ENCODE results near the gene RAB28.
"Not testable (repeated sequence)": the region's sequence is repeated elsewhere in the genome, so short reads cannot be mapped to it uniquely, and the experiment has no call there.

Gene RAB28

DNA sequence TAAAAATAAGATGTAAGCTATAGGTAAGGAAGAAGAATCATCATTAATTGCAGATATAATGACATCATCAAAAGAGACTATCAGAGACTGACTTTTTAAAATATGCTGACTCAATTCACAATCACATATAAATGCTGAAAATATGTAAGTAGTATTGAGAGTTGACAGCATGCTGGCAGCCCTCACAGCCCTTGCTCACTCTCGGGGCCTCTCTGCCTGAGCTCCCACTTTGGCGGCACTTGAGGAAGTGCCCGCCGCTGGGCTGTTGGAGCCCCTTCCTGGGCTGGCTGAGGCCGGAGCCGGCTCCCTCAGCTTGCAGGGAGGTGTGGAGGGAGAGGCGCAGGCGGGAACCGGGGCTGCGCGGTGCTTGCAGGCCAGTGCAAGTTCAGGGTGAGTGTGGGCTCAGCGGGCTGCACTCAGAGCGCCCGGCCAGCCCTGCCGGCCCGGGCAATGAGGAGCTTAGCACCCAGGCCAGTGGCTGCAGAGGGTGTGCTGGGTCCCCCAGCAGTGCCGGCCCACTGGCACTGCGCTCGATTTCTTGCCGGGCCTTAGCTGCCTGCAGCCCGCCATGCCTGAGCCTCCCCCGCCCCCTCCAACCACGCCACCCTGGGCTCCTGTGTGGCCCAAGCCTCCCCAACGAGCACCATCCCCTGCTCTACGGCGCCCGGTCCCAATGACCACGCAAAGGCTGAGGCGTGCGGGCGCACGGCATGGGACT lies 68.9 kb downstream of the RAB28 start:
- TF ChIP-seq, protein P1, sequence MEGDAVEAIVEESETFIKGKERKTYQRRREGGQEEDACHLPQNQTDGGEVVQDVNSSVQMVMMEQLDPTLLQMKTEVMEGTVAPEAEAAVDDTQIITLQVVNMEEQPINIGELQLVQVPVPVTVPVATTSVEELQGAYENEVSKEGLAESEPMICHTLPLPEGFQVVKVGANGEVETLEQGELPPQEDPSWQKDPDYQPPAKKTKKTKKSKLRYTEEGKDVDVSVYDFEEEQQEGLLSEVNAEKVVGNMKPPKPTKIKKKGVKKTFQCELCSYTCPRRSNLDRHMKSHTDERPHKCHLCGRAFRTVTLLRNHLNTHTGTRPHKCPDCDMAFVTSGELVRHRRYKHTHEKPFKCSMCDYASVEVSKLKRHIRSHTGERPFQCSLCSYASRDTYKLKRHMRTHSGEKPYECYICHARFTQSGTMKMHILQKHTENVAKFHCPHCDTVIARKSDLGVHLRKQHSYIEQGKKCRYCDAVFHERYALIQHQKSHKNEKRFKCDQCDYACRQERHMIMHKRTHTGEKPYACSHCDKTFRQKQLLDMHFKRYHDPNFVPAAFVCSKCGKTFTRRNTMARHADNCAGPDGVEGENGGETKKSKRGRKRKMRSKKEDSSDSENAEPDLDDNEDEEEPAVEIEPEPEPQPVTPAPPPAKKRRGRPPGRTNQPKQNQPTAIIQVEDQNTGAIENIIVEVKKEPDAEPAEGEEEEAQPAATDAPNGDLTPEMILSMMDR (conservative IDR thresholded peaks at IDR 0.05) = no peak
- no peak overlapping the region for H3K27ac ChIP-seq

DNA sequence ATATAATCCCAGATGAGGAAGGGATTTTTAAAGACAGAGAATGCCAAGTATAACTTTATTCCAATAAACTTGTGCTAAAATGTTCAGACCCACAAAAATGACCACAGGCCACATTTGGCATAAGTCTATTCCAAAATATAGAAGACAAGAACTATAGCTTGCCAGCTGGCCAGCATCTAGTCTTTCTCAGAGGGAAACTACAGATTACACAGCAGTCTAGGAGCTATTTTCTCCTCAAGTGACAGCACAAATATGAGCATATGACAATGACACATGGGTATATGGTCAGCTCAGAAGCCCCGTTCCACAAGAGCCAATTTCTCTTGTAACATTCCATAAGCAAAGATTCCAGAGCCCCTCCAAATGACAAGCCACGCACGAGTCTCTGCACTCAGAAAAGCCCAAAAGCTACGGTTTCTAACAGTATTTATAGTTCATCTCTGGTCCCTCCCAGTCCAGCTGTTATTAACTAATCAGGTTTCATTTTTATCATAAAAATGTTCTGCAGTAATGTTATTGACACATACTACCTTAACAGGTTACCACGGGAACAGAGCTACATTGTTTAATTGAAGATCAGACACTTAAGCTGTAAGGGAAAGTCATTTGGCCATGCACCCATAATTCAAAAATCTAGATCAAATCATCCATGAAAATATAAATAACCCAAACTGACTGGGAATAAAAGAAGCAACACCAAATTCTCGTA lies 70.3 kb downstream of the RAB28 start:
- H3K27ac ChIP-seq = no peak overlapping the region
- TF ChIP-seq, protein P1 (conservative IDR thresholded peaks at IDR 0.05) = no peak

GRCh38 chr4:13411942-13412341 lies 72.2 kb downstream of the RAB28 start:
- H3K27ac ChIP-seq = no peak overlapping the region
- TF ChIP-seq, protein P1 (conservative IDR thresholded peaks at IDR 0.05) = no peak

- TF ChIP-seq, protein P1 (conservative IDR thresholded peaks at IDR 0.05) = no peak
These were observed 74.8 kb downstream of the RAB28 start for GRCh38 chr4:13409324-13409723.

DNA sequence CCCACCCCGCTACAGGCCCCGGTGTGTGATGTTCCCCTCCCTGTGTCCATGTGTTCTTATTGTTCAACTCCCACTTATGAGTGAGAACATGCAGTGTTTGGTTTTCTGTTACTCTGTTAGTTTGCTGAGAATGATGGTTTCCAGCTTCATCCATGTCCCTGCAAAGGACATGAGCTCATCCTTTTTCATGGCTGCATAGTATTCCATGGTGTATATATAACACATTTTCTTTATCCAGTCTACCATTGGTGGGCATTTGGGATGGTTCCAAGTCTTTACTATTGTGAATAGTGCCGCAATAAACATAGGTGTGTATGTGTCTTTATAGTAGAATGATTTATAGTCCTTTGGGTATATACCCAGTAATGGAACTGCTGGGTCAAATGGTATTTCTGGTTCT lies 78.0 kb downstream of the RAB28 start:
- H3K27ac ChIP-seq = not testable (repeated sequence)

More at GRCh38 chr4:13409324-13409723, 74.8 kb downstream of the RAB28 start:
- peak overlapping the region; percentile 27 for H3K27ac ChIP-seq

DNA sequence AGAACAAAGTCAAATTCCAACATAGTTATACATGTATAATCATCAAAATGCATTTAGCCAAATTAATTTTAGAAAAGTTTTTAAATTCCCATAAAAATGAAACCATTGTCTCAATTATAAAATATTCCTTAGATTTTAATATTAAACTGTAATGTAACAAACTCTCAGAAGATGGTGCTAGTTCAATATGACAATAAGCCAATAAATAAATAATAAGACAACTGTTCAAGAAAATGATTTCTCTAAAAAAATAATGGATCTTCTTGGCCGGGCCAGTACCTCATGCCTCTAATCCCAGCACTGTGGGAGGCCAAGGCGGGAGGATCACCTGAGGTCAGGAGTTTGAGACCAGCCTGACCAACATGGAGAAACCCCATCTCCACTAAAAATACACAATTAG lies 80.3 kb downstream of the RAB28 start:
- TF ChIP-seq, protein P1 (conservative IDR thresholded peaks at IDR 0.05) = peak; percentile 30
- no peak overlapping the region for H3K27ac ChIP-seq

GRCh38 chr4:13403326-13403725 lies 80.8 kb downstream of the RAB28 start:
- H3K27ac ChIP-seq = no peak overlapping the region
- TF ChIP-seq, protein P1 (conservative IDR thresholded peaks at IDR 0.05) = no peak

GRCh38 chr4:13399257-13399656 lies 84.9 kb downstream of the RAB28 start:
- H3K27ac ChIP-seq = no peak overlapping the region
- TF ChIP-seq, protein P1 (conservative IDR thresholded peaks at IDR 0.05) = no peak

Measured in VCaP (cell line).